A549 (cell line): ENCODE data around the gene ANTXR2. TPM values are rescaled to one million over a fixed set of nuclear protein-coding genes. Genes with fewer than 3 reads are reported as not detected.

ENCODE experiments used
- ATAC-seq, 2 experiments: fragments of 200-7000 bp in 1 of 2; fragments of >200 bp in 1 of 2; cut with Nextera tagmentation in 1 of 2; cut with Tn5 transposase in 1 of 2; 3 replicates each; pipeline versions ENCODE4 v1.8.0 to v1.9.1; 2018 to 2020; ENCODE audit warnings: mild to moderate bottlenecking in 1 of 2, moderate library complexity in 1 of 2
- CTCF ChIA-PET: fragments of 300-600 bp; sonication (Branson Sonifier 250); formaldehyde crosslinking; extraction: SDS; loops from one replicate; lab custom pipeline; 2021; ENCODE audit warnings: antibody characterized with exemption, inconsistent platforms; lab: Yijun Ruan, JAX
- POLR2A ChIA-PET: fragments of 350-600 bp; formaldehyde crosslinking; extraction: SDS; loops from one replicate; lab custom pipeline; 2021; ENCODE audit warnings: antibody characterized with exemption, inconsistent platforms; lab: Yijun Ruan, JAX
- DNase-seq, 2 experiments: peaks; one replicate each; pipeline versions ENCODE4 v3.0.0 to v3.0.0-alpha.2; 2011 to 2016; ENCODE audit warnings: low read depth in 1 of 2, low spot score in 1 of 2
- FAIRE-seq: peaks from 2 replicates; lab custom pipeline; 2011; peaks lifted over from hg19 to GRCh38; lab: Jason Lieb, UNC
- H3K27ac ChIP-seq, 2 experiments: fragments of >200 bp; sonication (Bioruptor Twin); formaldehyde crosslinking; 3 replicates each; pipeline ENCODE4 v1.5.1; 2016 to 2017
- H3K4me1 ChIP-seq: fragments of >200 bp; sonication (Bioruptor Twin); formaldehyde crosslinking; 3 replicates; pipeline ENCODE4 v1.6.1; 2016
- H3K4me2 ChIP-seq: fragments of >200 bp; sonication (Bioruptor Twin); formaldehyde crosslinking; 3 replicates; pipeline ENCODE4 v1.6.1; 2016
- H3K4me3 ChIP-seq: fragments of >200 bp; sonication (Bioruptor Twin); formaldehyde crosslinking; 3 replicates; pipeline ENCODE4 v1.5.1; 2016
- H3K9me3 ChIP-seq: fragments of >200 bp; sonication (Bioruptor Twin); formaldehyde crosslinking; 3 replicates; pipeline ENCODE4 v1.6.1; 2016
- FOSB ChIP-seq: fragments of 250-450 bp; sonication (Bioruptor Pico); IDR thresholded peaks from 2 replicates; pipeline ENCODE4 v1.5.0; 2020; ENCODE audit warnings: mild to moderate bottlenecking, moderate library complexity
- HOXA7 ChIP-seq: fragments of 250-450 bp; sonication (Bioruptor Pico); IDR thresholded peaks from 2 replicates; pipeline ENCODE4 v1.5.0; 2020; ENCODE audit warnings: mild to moderate bottlenecking, moderate library complexity
- HOXB13 ChIP-seq: fragments of 250-450 bp; sonication (Bioruptor Pico); IDR thresholded peaks from 2 replicates; pipeline ENCODE4 v1.5.0; 2020; ENCODE audit warnings: low read depth, mild to moderate bottlenecking, moderate library complexity
- JUNB ChIP-seq: fragments of >200 bp; sonication (Bioruptor Twin); formaldehyde crosslinking; IDR thresholded peaks from 2 replicates; pipeline ENCODE4 v1.6.1; 2016
- KDM1A ChIP-seq: fragments of 200-600 bp; sonication (generic); IDR thresholded peaks from 2 replicates; pipeline ENCODE4 v1.6.1; 2016; ENCODE audit warnings: low read depth, mild to moderate bottlenecking
- NFE2L2 ChIP-seq: fragments of 150-350 bp; conservative IDR thresholded peaks from 2 replicates; pipeline ENCODE4 v1.6.1; 2014; ENCODE audit warnings: low read length
- NPAS2 ChIP-seq: fragments of 250-450 bp; sonication (Bioruptor Pico); IDR thresholded peaks from 2 replicates; pipeline ENCODE4 v1.8.0; 2022; ENCODE audit warnings: mild to moderate bottlenecking, moderate library complexity, borderline replicate concordance
- POLR2AphosphoS2 ChIP-seq: conservative IDR thresholded peaks from 2 replicates; pipeline ENCODE4 v1.6.1; 2012; ENCODE audit warnings: low read length, improper control_type of control experiment, inconsistent platforms
- RFX5 ChIP-seq: fragments of 450-650 bp; IDR thresholded peaks from 2 replicates; pipeline ENCODE4 v1.7.1; 2014; ENCODE audit warnings: antibody characterized with exemption, mild to moderate bottlenecking, moderate library complexity
- ZFP36 ChIP-seq: fragments of 450-650 bp; IDR thresholded peaks from 2 replicates; pipeline ENCODE4 v1.6.1; 2014; ENCODE audit warnings: borderline replicate concordance; ENCODE audit not compliant: partially characterized antibody
- ZNF302 ChIP-seq: fragments of 250-450 bp; sonication (Bioruptor Pico); IDR thresholded peaks from 2 replicates; pipeline ENCODE4 v1.9.0; 2021; ENCODE audit warnings: inconsistent platforms, mild to moderate bottlenecking, moderate library complexity
- WGBS: methylation state at CpG from one replicate; pipeline ENCODE4 v1.1.6; 2017; ENCODE audit errors: missing lambda C conversion rate; 5-methylcytosine and 5-hydroxymethylcytosine counted together
- polyA plus RNA-seq, 4 experiments: library from polyadenylated mRNA; depleted of rRNA in 3 of 4; stranded (reverse); fragments of >200 nt; fragmentation: RNase III in 1 of 4; extraction: RNeasy Plus Mini Kit Qiagen cat#74134 plus additional on column Dnase treatment in 1 of 4; gene quantifications; 2 replicates in 3 of 4; 3 replicates in 1 of 4; pipeline ENCODE4 v1.2.3, GENCODE V29; 2011 to 2017
- TF ChIP-seq, protein P1 (sequence below): fragments of 250-450 bp; sonication (Bioruptor Pico); IDR thresholded peaks from 2 replicates; pipeline ENCODE4 v1.5.0; 2021; ENCODE audit warnings: mild to moderate bottlenecking, moderate library complexity, borderline replicate concordance
- TF ChIP-seq, protein P2 (sequence below): IDR thresholded peaks from 2 replicates; pipeline ENCODE4 v1.6.1; 2012
- TF ChIP-seq, protein P3 (sequence below): fragments of 150-350 bp; IDR thresholded peaks from 2 replicates; pipeline ENCODE4 v1.6.1; 2014; ENCODE audit warnings: low read depth, mild to moderate bottlenecking, low read length
- TF ChIP-seq, protein P4 (sequence below): fragments of >200 bp; sonication (Bioruptor Twin); formaldehyde crosslinking; IDR thresholded peaks from 3 replicates; pipeline ENCODE4 v1.5.1; 2016

ANTXR2 gene
- polyA plus RNA-seq, 2 of the 4 experiments (the other 2 are of a cell fraction): 2.3 to 3.0 TPM

DNA sequence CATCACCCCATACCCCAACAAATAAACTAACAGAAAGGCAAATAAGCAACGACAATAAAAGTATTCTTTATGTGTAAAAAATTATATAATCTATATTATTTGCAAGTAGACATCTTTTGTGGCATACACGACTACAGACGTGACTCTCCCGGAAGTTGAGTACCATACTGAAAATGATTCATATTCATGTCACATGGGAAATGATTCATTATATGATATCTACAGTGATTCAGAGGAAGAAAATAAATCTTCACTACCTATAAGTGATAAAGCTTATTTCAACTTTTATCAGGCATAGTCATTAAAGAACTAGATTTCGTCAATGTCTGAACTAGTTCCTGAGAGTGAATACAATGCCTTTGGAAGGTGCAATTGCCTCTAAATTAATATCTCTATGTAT lies 4.6 kb upstream of the ANTXR2 start:
- Histone ChIP-seq H3K4me2 (no peak overlapping the region), H3K9me3 (no peaks in the 10 kb centered on the region), H3K4me1 (peaks cover 6% of the 10 kb centered on the region; the same call in 2 of the 3 replicates)
- CTCF ChIA-PET: interaction anchor here (1.2 kb wide), 1 partner anchor 47 kb away, joined by 4 read pairs; no protein-coding TSS in a partner anchor
- no peak for ATAC-seq
- TF ChIP-seq ZFP36: no peak
- TF ChIP-seq JUNB: peak; percentile 29; the same call in 1 of the 2 replicates
- TF ChIP-seq, protein P1, sequence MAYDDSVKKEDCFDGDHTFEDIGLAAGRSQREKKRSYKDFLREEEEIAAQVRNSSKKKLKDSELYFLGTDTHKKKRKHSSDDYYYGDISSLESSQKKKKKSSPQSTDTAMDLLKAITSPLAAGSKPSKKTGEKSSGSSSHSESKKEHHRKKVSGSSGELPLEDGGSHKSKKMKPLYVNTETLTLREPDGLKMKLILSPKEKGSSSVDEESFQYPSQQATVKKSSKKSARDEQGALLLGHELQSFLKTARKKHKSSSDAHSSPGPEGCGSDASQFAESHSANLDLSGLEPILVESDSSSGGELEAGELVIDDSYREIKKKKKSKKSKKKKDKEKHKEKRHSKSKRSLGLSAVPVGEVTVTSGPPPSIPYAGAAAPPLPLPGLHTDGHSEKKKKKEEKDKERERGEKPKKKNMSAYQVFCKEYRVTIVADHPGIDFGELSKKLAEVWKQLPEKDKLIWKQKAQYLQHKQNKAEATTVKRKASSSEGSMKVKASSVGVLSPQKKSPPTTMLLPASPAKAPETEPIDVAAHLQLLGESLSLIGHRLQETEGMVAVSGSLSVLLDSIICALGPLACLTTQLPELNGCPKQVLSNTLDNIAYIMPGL (CRISPR knock-in tag): no peak
- TF ChIP-seq, all 56 proteins: peak for 1
- 25% methylated on average over 5 of the region's 5 CpGs for WGBS
- Histone ChIP-seq H3K27ac (no peak overlapping the region), H3K4me3 (no peak overlapping the region)
- POLR2A ChIA-PET: no interaction called here
- FAIRE-seq (no peak), DNase-seq (peak in 1 of 2 experiments; percentile 2)

DNA sequence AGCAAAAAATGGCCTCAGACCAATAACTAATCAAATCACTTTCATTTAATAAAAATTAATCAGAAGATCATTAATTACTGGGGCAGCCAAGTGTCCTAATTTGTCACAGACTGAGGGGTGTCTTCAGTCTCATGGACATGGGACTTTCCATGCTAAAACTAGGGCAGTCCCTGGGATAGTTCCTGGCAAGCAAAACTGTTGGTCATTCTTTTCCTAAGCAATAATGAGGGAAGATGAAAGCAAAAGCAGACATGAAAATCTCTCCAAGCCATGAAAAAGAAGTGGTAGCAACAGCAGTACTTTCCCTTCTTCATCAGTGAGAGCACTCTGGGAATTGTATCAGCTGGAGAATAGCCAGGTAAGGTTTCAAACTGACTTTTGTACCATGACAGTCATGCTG lies 3.7 kb upstream of the ANTXR2 start:
- H3K4me2 ChIP-seq: no peak overlapping the region
- no peak overlapping the region for H3K27ac ChIP-seq
- ChIA-PET CTCF (no interaction called here), POLR2A (no interaction called here)
- FAIRE-seq (no peak), DNase-seq (no peak), ATAC-seq (no peak)
- H3K9me3 ChIP-seq: no peaks in the 10 kb centered on the region
- peaks cover 6% of the 10 kb centered on the region; the same call in 2 of the 3 replicates for H3K4me1 ChIP-seq
- TF ChIP-seq, protein P1 (CRISPR knock-in tag): no peak
- TF ChIP-seq HOXB13 (CRISPR knock-in tag): no peak
- no peak for TF ChIP-seq NPAS2 (CRISPR knock-in tag)
- no peak for TF ChIP-seq ZNF302 (CRISPR knock-in tag)
- TF ChIP-seq POLR2AphosphoS2: no peak
- TF ChIP-seq, protein P2, sequence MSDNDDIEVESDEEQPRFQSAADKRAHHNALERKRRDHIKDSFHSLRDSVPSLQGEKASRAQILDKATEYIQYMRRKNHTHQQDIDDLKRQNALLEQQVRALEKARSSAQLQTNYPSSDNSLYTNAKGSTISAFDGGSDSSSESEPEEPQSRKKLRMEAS: no peak
- TF ChIP-seq, protein P3, sequence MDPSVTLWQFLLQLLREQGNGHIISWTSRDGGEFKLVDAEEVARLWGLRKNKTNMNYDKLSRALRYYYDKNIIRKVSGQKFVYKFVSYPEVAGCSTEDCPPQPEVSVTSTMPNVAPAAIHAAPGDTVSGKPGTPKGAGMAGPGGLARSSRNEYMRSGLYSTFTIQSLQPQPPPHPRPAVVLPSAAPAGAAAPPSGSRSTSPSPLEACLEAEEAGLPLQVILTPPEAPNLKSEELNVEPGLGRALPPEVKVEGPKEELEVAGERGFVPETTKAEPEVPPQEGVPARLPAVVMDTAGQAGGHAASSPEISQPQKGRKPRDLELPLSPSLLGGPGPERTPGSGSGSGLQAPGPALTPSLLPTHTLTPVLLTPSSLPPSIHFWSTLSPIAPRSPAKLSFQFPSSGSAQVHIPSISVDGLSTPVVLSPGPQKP: no peak
- TF ChIP-seq FOSB (CRISPR knock-in tag): no peak
- no peak for TF ChIP-seq RFX5
- TF ChIP-seq, protein P4, sequence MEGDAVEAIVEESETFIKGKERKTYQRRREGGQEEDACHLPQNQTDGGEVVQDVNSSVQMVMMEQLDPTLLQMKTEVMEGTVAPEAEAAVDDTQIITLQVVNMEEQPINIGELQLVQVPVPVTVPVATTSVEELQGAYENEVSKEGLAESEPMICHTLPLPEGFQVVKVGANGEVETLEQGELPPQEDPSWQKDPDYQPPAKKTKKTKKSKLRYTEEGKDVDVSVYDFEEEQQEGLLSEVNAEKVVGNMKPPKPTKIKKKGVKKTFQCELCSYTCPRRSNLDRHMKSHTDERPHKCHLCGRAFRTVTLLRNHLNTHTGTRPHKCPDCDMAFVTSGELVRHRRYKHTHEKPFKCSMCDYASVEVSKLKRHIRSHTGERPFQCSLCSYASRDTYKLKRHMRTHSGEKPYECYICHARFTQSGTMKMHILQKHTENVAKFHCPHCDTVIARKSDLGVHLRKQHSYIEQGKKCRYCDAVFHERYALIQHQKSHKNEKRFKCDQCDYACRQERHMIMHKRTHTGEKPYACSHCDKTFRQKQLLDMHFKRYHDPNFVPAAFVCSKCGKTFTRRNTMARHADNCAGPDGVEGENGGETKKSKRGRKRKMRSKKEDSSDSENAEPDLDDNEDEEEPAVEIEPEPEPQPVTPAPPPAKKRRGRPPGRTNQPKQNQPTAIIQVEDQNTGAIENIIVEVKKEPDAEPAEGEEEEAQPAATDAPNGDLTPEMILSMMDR: no peak
- no peak for TF ChIP-seq HOXA7
- no peak for TF ChIP-seq KDM1A
- TF ChIP-seq NFE2L2: no peak
- H3K4me3 ChIP-seq: no peak overlapping the region
